Measurements from ENCODE around the gene CDCA8. TPM values are rescaled to one million over a fixed set of nuclear protein-coding genes. Genes with fewer than 3 reads are reported as not detected.

CDCA8 gene
- total RNA-seq, 1 donor from 2014 or later, result 72.1 TPM

DNA sequence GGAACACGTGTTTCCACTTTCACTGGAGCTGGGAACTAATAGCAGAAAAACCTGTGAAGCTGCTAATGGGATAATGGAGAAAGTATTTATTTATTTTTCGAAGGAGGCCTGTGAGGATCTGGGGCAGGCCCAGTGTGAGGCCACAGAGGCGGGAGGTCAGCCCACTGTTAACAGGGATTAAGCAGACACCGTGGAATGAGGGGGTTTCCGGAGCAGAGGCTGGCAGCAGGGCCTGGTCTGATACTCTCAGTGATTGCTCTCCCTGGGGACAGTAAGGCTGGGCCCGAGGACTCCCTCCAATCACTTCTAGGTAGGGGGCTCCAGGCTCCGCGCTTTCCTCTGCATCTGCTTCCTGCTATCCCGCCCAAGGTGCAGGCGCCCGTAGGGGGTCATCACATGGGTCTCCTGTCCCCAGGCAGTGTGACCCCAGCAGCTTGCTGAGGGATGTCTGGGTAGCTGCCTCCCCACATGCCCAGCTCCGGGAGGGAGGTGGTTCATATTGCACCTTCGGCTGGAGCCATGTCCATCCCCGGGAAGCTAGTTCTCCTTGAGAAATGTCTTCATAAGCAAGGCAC is 28.8 kb upstream of the CDCA8 start:
- peaks cover 21% of the 10 kb centered on the region for H3K27me3 Mint-ChIP-seq (ENCODE audit: low read depth)
- no peaks in the 10 kb centered on the region for H3K4me1 Mint-ChIP-seq
- no peaks in the 10 kb centered on the region for H3K9me3 Mint-ChIP-seq
- H3K4me3 Mint-ChIP-seq, result no peak overlapping the region
- TF ChIP-seq, protein P1, sequence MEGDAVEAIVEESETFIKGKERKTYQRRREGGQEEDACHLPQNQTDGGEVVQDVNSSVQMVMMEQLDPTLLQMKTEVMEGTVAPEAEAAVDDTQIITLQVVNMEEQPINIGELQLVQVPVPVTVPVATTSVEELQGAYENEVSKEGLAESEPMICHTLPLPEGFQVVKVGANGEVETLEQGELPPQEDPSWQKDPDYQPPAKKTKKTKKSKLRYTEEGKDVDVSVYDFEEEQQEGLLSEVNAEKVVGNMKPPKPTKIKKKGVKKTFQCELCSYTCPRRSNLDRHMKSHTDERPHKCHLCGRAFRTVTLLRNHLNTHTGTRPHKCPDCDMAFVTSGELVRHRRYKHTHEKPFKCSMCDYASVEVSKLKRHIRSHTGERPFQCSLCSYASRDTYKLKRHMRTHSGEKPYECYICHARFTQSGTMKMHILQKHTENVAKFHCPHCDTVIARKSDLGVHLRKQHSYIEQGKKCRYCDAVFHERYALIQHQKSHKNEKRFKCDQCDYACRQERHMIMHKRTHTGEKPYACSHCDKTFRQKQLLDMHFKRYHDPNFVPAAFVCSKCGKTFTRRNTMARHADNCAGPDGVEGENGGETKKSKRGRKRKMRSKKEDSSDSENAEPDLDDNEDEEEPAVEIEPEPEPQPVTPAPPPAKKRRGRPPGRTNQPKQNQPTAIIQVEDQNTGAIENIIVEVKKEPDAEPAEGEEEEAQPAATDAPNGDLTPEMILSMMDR (conservative IDR thresholded peaks at IDR 0.05), result no peak
- no peaks in the 10 kb centered on the region for H3K36me3 Mint-ChIP-seq (ENCODE audit: low read depth)
- peak overlapping the region; percentile 35 for H3K27ac Mint-ChIP-seq (ENCODE audit: unreplicated experiment)
- DNase-seq (ENCODE audit: low read depth, low spot score), result no peak

DNA sequence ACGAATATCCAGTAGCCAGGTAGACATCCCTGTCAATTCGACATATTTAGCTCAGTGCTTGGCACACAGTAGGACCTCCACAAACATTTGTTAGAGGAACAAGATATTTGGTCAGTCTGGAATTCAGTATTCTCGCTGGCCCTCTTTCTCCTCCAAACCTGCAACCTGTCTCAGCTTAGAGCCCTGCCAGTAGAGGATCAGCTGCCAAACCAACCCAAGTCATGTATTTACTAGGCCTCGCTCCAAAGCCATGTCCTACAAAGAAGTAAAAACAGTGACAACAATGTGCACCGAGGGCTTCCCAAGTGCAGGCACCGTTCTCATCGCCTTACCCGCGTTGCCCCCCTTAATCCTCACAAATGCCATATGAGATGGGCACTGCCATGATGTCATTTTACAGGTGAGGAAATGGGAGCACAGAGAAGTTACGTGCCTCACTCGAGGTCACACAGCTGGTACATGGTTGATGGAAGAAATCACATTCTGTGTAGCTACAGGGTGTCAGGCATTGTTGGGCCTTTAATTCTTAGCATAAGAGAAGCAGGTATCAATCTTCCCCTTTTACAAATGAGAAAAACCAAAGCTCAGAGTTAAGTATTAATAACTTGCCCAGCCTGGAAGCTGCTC is 26.0 kb upstream of the CDCA8 start:
- Mint-ChIP-seq H3K36me3 (ENCODE audit: low read depth) (no peaks in the 10 kb centered on the region), H3K27me3 (ENCODE audit: low read depth) (peaks cover 12% of the 10 kb centered on the region), H3K27ac (ENCODE audit: unreplicated experiment) (no peak overlapping the region), H3K4me1 (no peaks in the 10 kb centered on the region), H3K4me3 (no peak overlapping the region), H3K9me3 (no peaks in the 10 kb centered on the region)
- DNase-seq (ENCODE audit: low read depth, low spot score), result no peak
- TF ChIP-seq, protein P1 (conservative IDR thresholded peaks at IDR 0.05), result no peak

DNA sequence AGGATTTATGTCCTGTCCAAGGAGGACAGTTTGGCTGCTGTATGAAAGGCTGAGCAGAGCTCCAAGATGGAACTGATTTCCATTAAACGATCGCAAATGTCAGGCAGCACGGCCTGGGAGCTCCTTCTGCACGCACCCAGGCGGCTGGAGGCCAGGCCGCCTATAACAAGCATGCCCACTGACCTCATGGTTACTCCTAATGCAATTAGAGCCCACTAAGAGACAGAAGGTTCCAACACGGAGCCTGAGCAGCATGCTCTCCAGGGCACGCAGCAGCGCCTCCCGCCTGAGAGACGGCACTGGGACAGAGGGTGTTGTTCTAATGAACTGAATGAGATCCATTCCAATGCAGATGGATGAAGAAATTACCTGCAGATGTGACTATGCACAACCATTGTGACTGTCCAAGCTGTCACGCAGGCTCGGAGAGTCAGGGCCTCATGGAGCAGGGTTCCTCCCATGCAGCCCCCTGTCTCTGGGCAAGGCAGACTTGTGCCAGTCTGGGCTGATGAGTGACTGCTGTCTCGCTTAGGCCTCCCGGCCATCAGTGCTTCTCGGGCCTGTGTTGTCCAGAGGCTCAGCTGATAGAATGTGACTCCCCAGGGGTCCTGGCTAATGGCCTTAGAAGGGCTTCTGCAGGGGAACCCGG is 25.2 kb upstream of the CDCA8 start:
- no peak for DNase-seq (ENCODE audit: low read depth, low spot score)
- Mint-ChIP-seq H3K9me3 (no peaks in the 10 kb centered on the region), H3K36me3 (ENCODE audit: low read depth) (no peaks in the 10 kb centered on the region), H3K27me3 (ENCODE audit: low read depth) (peaks cover 20% of the 10 kb centered on the region), H3K4me3 (no peak overlapping the region), H3K4me1 (no peaks in the 10 kb centered on the region), H3K27ac (ENCODE audit: unreplicated experiment) (peak overlapping the region; percentile 91)
- TF ChIP-seq, protein P1 (conservative IDR thresholded peaks at IDR 0.05), result no peak

DNA sequence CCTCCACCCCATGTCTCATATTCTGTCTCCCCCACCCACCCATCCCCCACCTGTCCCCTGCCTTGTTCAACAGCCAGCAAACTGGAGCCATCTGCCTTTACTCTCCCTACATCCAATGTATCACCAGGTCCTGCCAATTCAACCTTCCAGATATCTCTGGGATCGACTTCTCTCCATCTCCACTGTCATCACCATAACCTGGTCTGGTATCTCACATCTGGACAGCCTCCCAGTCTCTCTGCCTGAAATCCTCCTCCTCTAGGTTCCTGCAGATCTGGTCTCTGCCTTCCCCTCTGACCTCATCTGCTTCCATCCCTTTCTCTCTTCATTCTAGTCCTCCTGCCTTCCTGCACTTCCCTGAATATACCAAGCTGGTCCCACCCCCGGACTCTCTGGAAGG is 22.2 kb upstream of the CDCA8 start:
- no peak for DNase-seq (ENCODE audit: low read depth, low spot score)
- Mint-ChIP-seq H3K27ac (ENCODE audit: unreplicated experiment) (no peak overlapping the region), H3K27me3 (ENCODE audit: low read depth) (peaks cover 41% of the 10 kb centered on the region), H3K9me3 (no peaks in the 10 kb centered on the region), H3K4me1 (no peaks in the 10 kb centered on the region), H3K36me3 (ENCODE audit: low read depth) (no peaks in the 10 kb centered on the region), H3K4me3 (no peak overlapping the region)
- TF ChIP-seq, protein P1 (conservative IDR thresholded peaks at IDR 0.05), result no peak

DNA sequence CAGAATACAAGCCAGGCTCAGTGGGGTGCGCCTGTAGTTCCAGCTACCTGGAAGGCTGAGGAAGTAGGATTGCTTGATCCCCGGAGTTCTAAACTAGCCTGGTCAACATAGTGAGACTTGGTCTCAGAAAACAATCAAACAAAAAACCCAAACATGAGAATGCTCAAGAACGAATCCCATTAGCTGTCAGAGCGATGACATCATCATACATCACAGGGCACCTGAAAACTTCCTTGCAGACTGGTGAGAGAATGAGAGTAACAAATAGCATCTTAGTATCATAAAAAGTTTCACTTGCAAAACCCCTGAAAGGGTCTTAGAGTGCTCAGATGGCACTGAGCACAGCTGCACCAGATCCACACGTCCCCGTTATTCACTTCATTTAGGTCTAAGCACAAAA is 21.1 kb upstream of the CDCA8 start:
- Mint-ChIP-seq H3K27ac (ENCODE audit: unreplicated experiment) (no peak overlapping the region), H3K36me3 (ENCODE audit: low read depth) (no peaks in the 10 kb centered on the region), H3K27me3 (ENCODE audit: low read depth) (peaks cover 44% of the 10 kb centered on the region), H3K4me3 (no peak overlapping the region), H3K9me3 (no peaks in the 10 kb centered on the region), H3K4me1 (no peaks in the 10 kb centered on the region)
- DNase-seq (ENCODE audit: low read depth, low spot score), result no peak
- TF ChIP-seq, protein P1 (conservative IDR thresholded peaks at IDR 0.05), result no peak

Data from neural crest cell (in vitro differentiated cells).